ENCODE results near the gene BCAS1. TPM values are rescaled to one million over a fixed set of nuclear protein-coding genes. Genes with fewer than 3 reads are reported as not detected.

Gene BCAS1
- total RNA-seq, 1 donor from 2014 or later: not detected

GRCh38 chr20:54028276-54029011 lies 42.0 kb downstream of the BCAS1 start:
- Mint-ChIP-seq H3K36me3 (ENCODE audit: low read depth) (no peaks in the 10 kb centered on the region), H3K4me3 (ENCODE audit: unreplicated experiment) (no peak overlapping the region), H3K27ac (ENCODE audit: unreplicated experiment) (no peak overlapping the region), H3K9me3 (ENCODE audit: low read depth) (peaks cover 17% of the 10 kb centered on the region), H3K27me3 (ENCODE audit: low read depth) (peaks cover 16% of the 10 kb centered on the region), H3K4me1 (ENCODE audit: low read depth) (no peaks in the 10 kb centered on the region)
- no peak for TF ChIP-seq CTCF (IDR thresholded peaks at IDR 0.05)
- no peak for DNase-seq (ENCODE audit: low spot score)

GRCh38 chr20:54027704-54028103 lies 42.7 kb downstream of the BCAS1 start:
- TF ChIP-seq CTCF (IDR thresholded peaks at IDR 0.05): no peak
- H3K4me1 Mint-ChIP-seq (ENCODE audit: low read depth): no peaks in the 10 kb centered on the region
- no peaks in the 10 kb centered on the region for H3K36me3 Mint-ChIP-seq (ENCODE audit: low read depth)

GRCh38 chr20:54026295-54027064 lies 43.9 kb downstream of the BCAS1 start:
- Mint-ChIP-seq H3K27me3 (ENCODE audit: low read depth) (peaks cover 11% of the 10 kb centered on the region), H3K27ac (ENCODE audit: unreplicated experiment) (no peak overlapping the region), H3K4me3 (ENCODE audit: unreplicated experiment) (no peak overlapping the region), H3K4me1 (ENCODE audit: low read depth) (no peaks in the 10 kb centered on the region), H3K9me3 (ENCODE audit: low read depth) (no peaks in the 10 kb centered on the region), H3K36me3 (ENCODE audit: low read depth) (no peaks in the 10 kb centered on the region)
- no peak for TF ChIP-seq CTCF (IDR thresholded peaks at IDR 0.05)
- DNase-seq (ENCODE audit: low spot score): no peak

More at GRCh38 chr20:54027704-54028103, 42.7 kb downstream of the BCAS1 start:
- Mint-ChIP-seq H3K4me3 (ENCODE audit: unreplicated experiment) (no peak overlapping the region), H3K27ac (ENCODE audit: unreplicated experiment) (no peak overlapping the region), H3K27me3 (ENCODE audit: low read depth) (peaks cover 14% of the 10 kb centered on the region), H3K9me3 (ENCODE audit: low read depth) (peaks cover 12% of the 10 kb centered on the region)
- DNase-seq (ENCODE audit: low spot score): no peak

- Mint-ChIP-seq H3K27me3 (ENCODE audit: low read depth) (peaks cover 7% of the 10 kb centered on the region), H3K9me3 (ENCODE audit: low read depth) (no peaks in the 10 kb centered on the region), H3K36me3 (ENCODE audit: low read depth) (no peaks in the 10 kb centered on the region), H3K4me1 (ENCODE audit: low read depth) (no peaks in the 10 kb centered on the region), H3K27ac (ENCODE audit: unreplicated experiment) (no peak overlapping the region), H3K4me3 (ENCODE audit: unreplicated experiment) (no peak overlapping the region)
- DNase-seq (ENCODE audit: low spot score): no peak
- TF ChIP-seq CTCF (IDR thresholded peaks at IDR 0.05): no peak
Measured at GRCh38 chr20:54025251-54025771, 45.1 kb downstream of the BCAS1 start.

GRCh38 chr20:54023406-54023805 lies 47.0 kb downstream of the BCAS1 start:
- H3K4me3 Mint-ChIP-seq (ENCODE audit: unreplicated experiment): no peak overlapping the region
- no peaks in the 10 kb centered on the region for H3K9me3 Mint-ChIP-seq (ENCODE audit: low read depth)
- H3K27ac Mint-ChIP-seq (ENCODE audit: unreplicated experiment): no peak overlapping the region
- no peaks in the 10 kb centered on the region for H3K36me3 Mint-ChIP-seq (ENCODE audit: low read depth)
- peaks cover 5% of the 10 kb centered on the region for H3K27me3 Mint-ChIP-seq (ENCODE audit: low read depth)
- DNase-seq (ENCODE audit: low spot score): no peak
- no peak for TF ChIP-seq CTCF (IDR thresholded peaks at IDR 0.05)
- no peaks in the 10 kb centered on the region for H3K4me1 Mint-ChIP-seq (ENCODE audit: low read depth)
